Measurements from ENCODE around the gene WWOX. TPM values are rescaled to one million over a fixed set of nuclear protein-coding genes. Genes with fewer than 3 reads are reported as not detected.

WWOX gene
- total and polyA plus RNA-seq, 2 of the 8 experiments (the other 6 are each of a cell fraction or from before 2014, with no cell fraction given), result 5.4 to 16.7 TPM

DNA sequence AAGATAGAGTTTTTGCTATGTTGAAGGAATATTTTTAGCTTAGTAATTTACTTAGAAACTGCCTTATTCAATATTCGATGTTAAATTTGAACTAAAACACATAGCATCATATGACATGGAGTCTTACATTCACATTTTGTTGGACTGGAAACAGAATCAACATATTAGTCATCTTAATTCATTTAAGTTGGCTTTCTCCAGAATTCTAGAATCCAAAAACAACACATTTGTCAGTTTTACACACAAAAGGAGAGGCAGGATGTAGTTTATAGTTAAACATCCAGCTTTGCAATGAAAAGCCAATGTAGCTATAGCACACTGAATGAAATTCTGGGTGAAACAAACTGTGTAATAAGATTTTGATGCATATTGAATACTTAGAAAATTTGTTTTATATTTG is 43.3 kb downstream of the WWOX start:
- H3K9me3 ChIP-seq (ENCODE audit: insufficient read depth in 2 of 2, low read depth in 1 of 2, low read length in 1 of 2), result no peaks in the 10 kb centered on the region
- WGBS, 2 experiments (ENCODE audit: extremely low coverage in 1 of 2, insufficient coverage in 1 of 2, insufficient read length in 1 of 2, insufficient replicate concordance in 2 of 2, low coverage in 1 of 2, low lambda C conversion rate in 2 of 2, missing lambda C conversion rate in 1 of 2), result 96% methylated on average over 1 of the region's 1 CpG; no CpG with 5 or more reads in 1 of the 2 experiments
- H2AK5ac ChIP-seq (ENCODE audit: low read depth, low read length), result no peak overlapping the region
- no peak overlapping the region for H4K91ac ChIP-seq (replicated peaks; ENCODE audit: insufficient read length, low read length)
- no peak overlapping the region for H4K8ac ChIP-seq (ENCODE audit: extremely low read depth, insufficient read depth, low read length)
- no peak overlapping the region for H2BK20ac ChIP-seq (ENCODE audit: low read length)
- DNase-seq (ENCODE audit: low read depth in 1 of 2, low spot score in 2 of 2) (no peak), FAIRE-seq (no peak)
- no peaks in the 10 kb centered on the region for H3K23me2 ChIP-seq (ENCODE audit: low read depth, low read length)
- no peak overlapping the region for H3K23ac ChIP-seq (ENCODE audit: insufficient read length)
- H3K4ac ChIP-seq (replicated peaks; ENCODE audit: insufficient read length, low read depth, low read length), result no peak overlapping the region
- no peaks in the 10 kb centered on the region for H3K79me2 ChIP-seq (ENCODE audit: control insufficient read depth in 1 of 2, insufficient read depth in 2 of 2, low read length in 2 of 2)
- H2BK5ac ChIP-seq (ENCODE audit: low read depth, low read length), result no peak overlapping the region
- no peaks in the 10 kb centered on the region for H4K20me1 ChIP-seq (replicated peaks in 1 of 2; ENCODE audit: control insufficient read depth in 1 of 2, insufficient read depth in 2 of 2, low read length in 2 of 2)
- H4K5ac ChIP-seq (ENCODE audit: insufficient read length, low read depth, low read length), result no peak overlapping the region
- no peak overlapping the region for H3K18ac ChIP-seq (ENCODE audit: extremely low read depth, low read length)
- no peak overlapping the region for H2BK120ac ChIP-seq (replicated peaks; ENCODE audit: low read depth, low read length)
- H3K36me3 ChIP-seq (ENCODE audit: control insufficient read depth in 2 of 4, insufficient read depth in 4 of 4, low read length in 3 of 4), result no peaks in the 10 kb centered on the region
- no peak overlapping the region for H3K4me3 ChIP-seq (ENCODE audit: extremely low read depth in 1 of 4, insufficient read depth in 2 of 4, low read depth in 3 of 4, low read length in 4 of 4)
- peaks cover 0 to 4% (median 0%) of the 10 kb centered on the region in 4 experiments; a peak in 1 of 7 replicates for H3K4me1 ChIP-seq (replicated peaks in 1 of 4; ENCODE audit: control insufficient read depth in 3 of 4, insufficient read depth in 4 of 4, low read length in 3 of 4)
- H3K9ac ChIP-seq (replicated peaks in 1 of 4; ENCODE audit: extremely low read depth in 1 of 4, low read depth in 3 of 4, low read length in 3 of 4), result no peak overlapping the region
- H3K56ac ChIP-seq (replicated peaks; ENCODE audit: insufficient read length, low read depth, low read length), result no peak overlapping the region
- H2AFZ ChIP-seq (ENCODE audit: low read length), result no peak overlapping the region
- H3K14ac ChIP-seq (ENCODE audit: insufficient read length), result no peak overlapping the region
- ChIA-PET POLR2A (ENCODE audit: partially characterized antibody) (no interaction called here), CTCF (ENCODE audit: partially characterized antibody) (interaction anchor here (0.9 to 1.6 kb wide), 2 partner anchors 19 to 92 kb away, joined by 3 read pairs; no protein-coding TSS in a partner anchor)
- H3K4me2 ChIP-seq (ENCODE audit: insufficient read depth in 1 of 2, low read depth in 2 of 2, low read length in 2 of 2), result no peak overlapping the region
- H2BK15ac ChIP-seq (ENCODE audit: low read length), result no peak overlapping the region
- no peak overlapping the region for H3K27ac ChIP-seq (ENCODE audit: low read depth, low read length)
- H3K79me1 ChIP-seq (ENCODE audit: low read depth, low read length), result no peaks in the 10 kb centered on the region
- H2BK12ac ChIP-seq (ENCODE audit: low read depth, low read length), result no peak overlapping the region
- no peaks in the 10 kb centered on the region; a peak in 1 of 7 replicates for H3K27me3 ChIP-seq (replicated peaks in 1 of 4; ENCODE audit: control insufficient read depth in 3 of 4, extremely low read depth in 1 of 4, insufficient read depth in 3 of 4, low read length in 3 of 4)
- TF ChIP-seq EGR1 (IDR thresholded peaks at IDR 0.05; ENCODE audit: borderline replicate concordance, low read depth, low read length) (no peak), POLR2A (IDR thresholded peaks at IDR 0.05; ENCODE audit: control extremely low read depth in 1 of 2, low read depth in 2 of 2, low read length in 2 of 2) (no peak), RAD21 (IDR thresholded peaks at IDR 0.05 in 1 of 2, conservative IDR thresholded peaks at IDR 0.05 in 1 of 2; ENCODE audit: low read depth in 2 of 2, low read length in 2 of 2) (no peak), SRF (IDR thresholded peaks at IDR 0.05; ENCODE audit: low read depth, low read length) (no peak), HDAC6 (IDR thresholded peaks at IDR 0.05; ENCODE audit: low read depth, low read length) (no peak), GABPA (IDR thresholded peaks at IDR 0.05; ENCODE audit: borderline replicate concordance, insufficient read depth, low read length) (no peak), CBX5 (IDR thresholded peaks at IDR 0.05; ENCODE audit: low read depth, low read length) (no peak), EP300 (IDR thresholded peaks at IDR 0.05; ENCODE audit: borderline replicate concordance in 1 of 2, low read depth in 2 of 2, low read length in 2 of 2) (no peak), USF2 (IDR thresholded peaks at IDR 0.05; ENCODE audit: low read length) (no peak), FOSL1 (IDR thresholded peaks at IDR 0.05; ENCODE audit: insufficient read depth, low read depth, low read length) (no peak), JUN (IDR thresholded peaks at IDR 0.05; ENCODE audit: low read depth, low read length) (no peak), SP4 (IDR thresholded peaks at IDR 0.05; ENCODE audit: low read length) (no peak), TEAD4 (IDR thresholded peaks at IDR 0.05; ENCODE audit: low read depth, low read length) (no peak), SUZ12 (IDR thresholded peaks at IDR 0.05; ENCODE audit: low read length) (no peak)

All from H1 (cell line).